GM23338 (cell line): Measurements from ENCODE around the gene ASGR2. TPM values are rescaled to one million over a fixed set of nuclear protein-coding genes. Genes with fewer than 3 reads are reported as not detected.

Source experiments
- ATAC-seq: fragments of 200-7000 bp; cut with Tn5 transposase; 3 replicates; pipeline ENCODE4 v1.9.1; 2020
- DNase-seq: peaks from one replicate; pipeline ENCODE4 v3.0.0-alpha.2; 2015; ENCODE audit warnings: low spot score
- H2AFZ ChIP-seq: fragments of 200-600 bp; sonication (generic); 2 replicates; pipeline ENCODE4 v1.8.0; 2016; ENCODE audit warnings: antibody characterized with exemption, mild to moderate bottlenecking, moderate library complexity
- H3F3A ChIP-seq: fragments of 200-600 bp; sonication (generic); replicated peaks from 2 replicates; pipeline ENCODE4 v1.8.0; 2017; ENCODE audit warnings: antibody characterized with exemption, mixed run types, low read depth
- H3K27ac ChIP-seq: fragments of 200-600 bp; sonication (generic); 2 replicates; pipeline ENCODE4 v1.6.1; 2016; ENCODE audit warnings: low read depth
- H3K27me3 ChIP-seq: fragments of 200-600 bp; sonication (generic); 2 replicates; pipeline ENCODE4 v1.8.0; 2016; ENCODE audit warnings: mild to moderate bottlenecking, mixed run types, moderate library complexity; ENCODE audit not compliant: insufficient read depth
- H3K36me3 ChIP-seq: fragments of 200-600 bp; sonication (generic); 2 replicates; pipeline ENCODE4 v1.8.0; 2016; ENCODE audit warnings: mild to moderate bottlenecking; ENCODE audit not compliant: insufficient read depth
- H3K4me1 ChIP-seq: fragments of 200-600 bp; sonication (generic); 2 replicates; pipeline ENCODE4 v1.8.0; 2016; ENCODE audit warnings: mild to moderate bottlenecking, moderate library complexity; ENCODE audit not compliant: insufficient read depth
- H3K4me2 ChIP-seq: fragments of 200-600 bp; sonication (generic); 2 replicates; pipeline ENCODE4 v1.7.1; 2017; ENCODE audit warnings: mixed run types
- H3K4me3 ChIP-seq: fragments of 200-600 bp; sonication (generic); 2 replicates; pipeline ENCODE4 v1.6.1; 2016; ENCODE audit warnings: mixed run types
- H3K79me2 ChIP-seq: fragments of 200-600 bp; sonication (generic); replicated peaks from 2 replicates; pipeline ENCODE4 v1.8.0; 2017; ENCODE audit warnings: mild to moderate bottlenecking; ENCODE audit not compliant: insufficient read depth
- H3K9me2 ChIP-seq: fragments of 200-600 bp; sonication (generic); 2 replicates; pipeline ENCODE4 v1.8.0; 2017; ENCODE audit not compliant: insufficient read depth
- H4K20me1 ChIP-seq: fragments of 200-600 bp; sonication (generic); replicated peaks from 2 replicates; pipeline ENCODE4 v1.8.0; 2017; ENCODE audit warnings: mild to moderate bottlenecking; ENCODE audit not compliant: insufficient read depth
- H3K27ac Mint-ChIP-seq: 2 replicates; pipeline ENCODE4 v1.8.0; 2020; ENCODE audit warnings: inconsistent platforms, mild to moderate bottlenecking, moderate library complexity, mixed read lengths
- H3K27me3 Mint-ChIP-seq: 3 replicates; pipeline ENCODE4 v1.8.0; 2022; ENCODE audit warnings: low read depth, mild to moderate bottlenecking, moderate library complexity, mixed read lengths, inconsistent platforms; ENCODE audit not compliant: insufficient read depth, poor library complexity
- H3K36me3 Mint-ChIP-seq: 3 replicates; pipeline ENCODE4 v1.8.0; 2021; ENCODE audit warnings: low read depth, mild to moderate bottlenecking, inconsistent platforms, moderate library complexity, mixed read lengths
- H3K4me1 Mint-ChIP-seq: 3 replicates; pipeline ENCODE4 v1.8.0; 2020; ENCODE audit warnings: mild to moderate bottlenecking, inconsistent platforms, mixed read lengths
- H3K4me3 Mint-ChIP-seq: 3 replicates; pipeline ENCODE4 v1.8.0; 2021; ENCODE audit warnings: moderate library complexity, mild to moderate bottlenecking, inconsistent platforms, mixed read lengths
- H3K9me3 Mint-ChIP-seq: 3 replicates; pipeline ENCODE4 v1.8.0; 2020; ENCODE audit warnings: moderate library complexity, mild to moderate bottlenecking, inconsistent platforms, mixed read lengths
- CREB1 ChIP-seq: fragments of 250-450 bp; sonication (Bioruptor Pico); IDR thresholded peaks from 2 replicates; pipeline ENCODE4 v1.5.0; 2020; ENCODE audit warnings: low read depth, mild to moderate bottlenecking, moderate library complexity
- CTCF ChIP-seq, 2 experiments: fragments of 200-600 bp in 1 of 2; sonication (generic) in 1 of 2; conservative IDR thresholded peaks; 2 replicates each; pipeline versions ENCODE4 v1.5.1 to v1.6.1; 2016 to 2017; ENCODE audit warnings: antibody characterized with exemption in 2 of 2, low read depth in 2 of 2, mild to moderate bottlenecking in 2 of 2, moderate library complexity in 1 of 2
- ETS1 ChIP-seq: IDR thresholded peaks from 2 replicates; pipeline ENCODE4 v1.6.1; 2016; ENCODE audit warnings: antibody characterized with exemption
- EZH2 ChIP-seq: fragments of 200-600 bp; sonication (generic); IDR thresholded peaks from one replicate; pipeline ENCODE4 v1.8.0; 2017; ENCODE audit warnings: antibody characterized with exemption, mild to moderate bottlenecking, low read depth; ENCODE audit not compliant: unreplicated experiment
- EZH2phosphoT487 ChIP-seq: fragments of 200-600 bp; sonication (generic); IDR thresholded peaks from one replicate; pipeline ENCODE4 v1.8.1; 2018; ENCODE audit warnings: antibody characterized with exemption; ENCODE audit not compliant: unreplicated experiment
- JUNB ChIP-seq: IDR thresholded peaks from one replicate; pipeline ENCODE4 v1.6.1; 2016; ENCODE audit warnings: antibody characterized with exemption; ENCODE audit not compliant: unreplicated experiment
- NANOG ChIP-seq: IDR thresholded peaks from 2 replicates; pipeline ENCODE4 v1.6.1; 2016; ENCODE audit warnings: antibody characterized with exemption, borderline replicate concordance
- POLR2AphosphoS5 ChIP-seq: IDR thresholded peaks from 2 replicates; pipeline ENCODE4 v1.6.1; 2016; ENCODE audit warnings: antibody characterized with exemption, low read depth
- REST ChIP-seq: IDR thresholded peaks from one replicate; pipeline ENCODE4 v1.6.1; 2018; ENCODE audit warnings: antibody characterized with exemption; ENCODE audit not compliant: unreplicated experiment
- STAT1 ChIP-seq: IDR thresholded peaks from one replicate; pipeline ENCODE4 v1.6.1; 2016; ENCODE audit warnings: antibody characterized with exemption; ENCODE audit not compliant: unreplicated experiment
- ZNF114 ChIP-seq: fragments of 250-450 bp; sonication (Bioruptor Pico); IDR thresholded peaks from 2 replicates; pipeline ENCODE4 v1.5.0; 2020; ENCODE audit warnings: mild to moderate bottlenecking, moderate library complexity
- ZNF331 ChIP-seq: fragments of 250-450 bp; sonication (Bioruptor Pico); IDR thresholded peaks from 2 replicates; pipeline ENCODE4 v1.5.0; 2020; ENCODE audit warnings: low read depth, mild to moderate bottlenecking, moderate library complexity
- ZNF462 ChIP-seq: fragments of 250-450 bp; sonication (Bioruptor Pico); IDR thresholded peaks from 2 replicates; pipeline ENCODE4 v1.5.0; 2020; ENCODE audit warnings: mild to moderate bottlenecking, moderate library complexity
- polyA plus RNA-seq: library from polyadenylated mRNA; unstranded; fragments of >200 nt; fragmentation: Nextera tagmentation; extraction: Ambion mirVana; gene quantifications from 2 replicates; pipeline ENCODE4 v1.2.1, GENCODE V29; 2016
- total RNA-seq: library from RNA; depleted of rRNA; stranded (reverse); fragments of >200 nt; shearing (Covaris generic); gene quantifications from 2 replicates; pipeline ENCODE4 v1.2.3, GENCODE V29; 2014

Gene ASGR2
- total and polyA plus RNA-seq, 2 experiments from 2014 or later, result 0.97 TPM; not detected in 1

- H3K4me2 ChIP-seq, result no peak overlapping the region
- no peak overlapping the region; the same call in 2 of the 3 replicates for H3K4me3 Mint-ChIP-seq
- TF ChIP-seq REST, result no peak
- TF ChIP-seq ZNF462 (CRISPR knock-in tag), result no peak
- no peak for TF ChIP-seq POLR2AphosphoS5
- no peak for TF ChIP-seq STAT1
- no peak for TF ChIP-seq EZH2
- TF ChIP-seq CTCF (conservative IDR thresholded peaks at IDR 0.05; ENCODE audit: low read depth in 2 of 2), result no peak
- TF ChIP-seq CREB1 (CRISPR knock-in tag), result no peak
- no peak for TF ChIP-seq ZNF331
- TF ChIP-seq EZH2phosphoT487, result no peak
- no peak for TF ChIP-seq JUNB
- no peak for TF ChIP-seq ZNF114 (CRISPR knock-in tag)
- TF ChIP-seq ETS1, result no peak
- TF ChIP-seq NANOG, result no peak
- H3K36me3 ChIP-seq, result no peaks in the 10 kb centered on the region
- 0 out of 2 replicates have a peak, but pooled peaks cover 7% of the 10 kb centered on the region for H3F3A ChIP-seq
- no peak overlapping the region for H3K27ac Mint-ChIP-seq
- ATAC-seq (no peak), DNase-seq (no peak)
- peaks cover 8% of the 10 kb centered on the region for H3K9me3 Mint-ChIP-seq
- H3K9me2 ChIP-seq, result no peaks in the 10 kb centered on the region
- no peaks in the 10 kb centered on the region for H3K79me2 ChIP-seq
- H3K4me1 ChIP-seq, result peaks cover 7% of the 10 kb centered on the region; the same call in 1 of the 2 replicates
- H3K4me3 ChIP-seq, result no peak overlapping the region
- H3K27ac ChIP-seq, result no peak overlapping the region
- no peaks in the 10 kb centered on the region for H4K20me1 ChIP-seq
- H2AFZ ChIP-seq, result peak overlapping the region; percentile 90
- H3K27me3 ChIP-seq, result no peaks in the 10 kb centered on the region
- peaks cover 7% of the 10 kb centered on the region for H3K4me1 Mint-ChIP-seq
- H3K36me3 Mint-ChIP-seq, result 0 out of 3 replicates have a peak, but pooled peaks cover 3% of the 10 kb centered on the region
- H3K27me3 Mint-ChIP-seq, result peaks cover 11% of the 10 kb centered on the region
Observed at GRCh38 chr17:7114875-7115614, 423 bp upstream of the ASGR2 start.
